ENCODE measurements around the gene TAOK3. TPM values are rescaled to one million over a fixed set of nuclear protein-coding genes. Genes with fewer than 3 reads are reported as not detected.

The TAOK3 gene
- total and polyA plus RNA-seq, 2 donors (not counting 1 experiment from before 2014, with no cell fraction given), result 30.0 to 80.4 TPM

DNA sequence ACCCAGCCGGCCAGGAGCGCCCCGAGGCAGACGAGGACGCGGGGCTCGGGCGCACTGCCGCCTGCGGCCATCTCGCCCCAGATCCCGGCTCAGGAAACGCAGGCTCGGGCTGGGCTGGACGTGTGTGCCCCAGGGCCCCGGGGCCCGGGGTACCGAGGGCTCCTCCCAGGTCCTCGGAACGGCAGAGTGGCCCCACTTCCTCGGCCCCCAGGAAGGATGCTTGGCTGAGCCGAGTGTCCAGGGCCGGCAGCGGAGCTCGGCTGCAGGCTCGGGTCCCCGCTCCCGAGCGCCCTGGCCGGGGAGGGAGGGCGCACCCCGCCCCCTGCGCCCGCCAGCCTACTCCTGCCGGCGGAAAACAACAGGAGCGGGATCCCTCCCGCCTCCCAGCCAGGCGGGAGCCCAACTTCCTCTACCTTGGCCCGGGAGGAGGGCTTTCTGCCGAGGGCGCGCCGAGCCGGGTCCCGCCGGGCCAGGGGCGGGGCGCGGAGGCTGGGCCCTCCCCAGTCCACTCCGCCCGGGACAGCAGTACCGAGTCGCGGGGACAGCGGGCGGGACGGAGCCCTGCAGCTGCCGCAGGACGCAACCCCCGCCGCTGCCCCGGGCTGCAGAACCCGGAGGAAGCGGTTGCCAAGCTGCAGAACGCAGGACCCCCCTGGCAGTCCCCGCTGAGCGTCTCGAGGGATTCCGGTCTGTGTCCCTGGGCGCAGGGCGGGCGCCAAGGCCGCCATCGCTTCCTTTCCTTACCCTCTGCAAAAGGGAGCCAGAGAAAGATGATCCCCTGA, 268.9 kb downstream of the TAOK3 start, which contains the start of gene VSIG10:
TSS of gene VSIG10 (minus strand) at position 411 of the 782 bp plus-strand sequence. CDS start at position 71, 340 bp downstream.
- intact Hi-C loops (cut with micrococcal nuclease), result no loop called here
- TF ChIP-seq, protein P1, sequence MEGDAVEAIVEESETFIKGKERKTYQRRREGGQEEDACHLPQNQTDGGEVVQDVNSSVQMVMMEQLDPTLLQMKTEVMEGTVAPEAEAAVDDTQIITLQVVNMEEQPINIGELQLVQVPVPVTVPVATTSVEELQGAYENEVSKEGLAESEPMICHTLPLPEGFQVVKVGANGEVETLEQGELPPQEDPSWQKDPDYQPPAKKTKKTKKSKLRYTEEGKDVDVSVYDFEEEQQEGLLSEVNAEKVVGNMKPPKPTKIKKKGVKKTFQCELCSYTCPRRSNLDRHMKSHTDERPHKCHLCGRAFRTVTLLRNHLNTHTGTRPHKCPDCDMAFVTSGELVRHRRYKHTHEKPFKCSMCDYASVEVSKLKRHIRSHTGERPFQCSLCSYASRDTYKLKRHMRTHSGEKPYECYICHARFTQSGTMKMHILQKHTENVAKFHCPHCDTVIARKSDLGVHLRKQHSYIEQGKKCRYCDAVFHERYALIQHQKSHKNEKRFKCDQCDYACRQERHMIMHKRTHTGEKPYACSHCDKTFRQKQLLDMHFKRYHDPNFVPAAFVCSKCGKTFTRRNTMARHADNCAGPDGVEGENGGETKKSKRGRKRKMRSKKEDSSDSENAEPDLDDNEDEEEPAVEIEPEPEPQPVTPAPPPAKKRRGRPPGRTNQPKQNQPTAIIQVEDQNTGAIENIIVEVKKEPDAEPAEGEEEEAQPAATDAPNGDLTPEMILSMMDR (IDR thresholded peaks at IDR 0.05), result no peak
- no peak for TF ChIP-seq EZH2 (IDR thresholded peaks at IDR 0.05; ENCODE audit: borderline replicate concordance, insufficient read depth, low read depth, low read length, poor library complexity, severe bottlenecking)
- H3K79me2 ChIP-seq (ENCODE audit: control insufficient read depth, insufficient read depth, low read length), result no peaks in the 10 kb centered on the region
- Mint-ChIP-seq H3K4me3 (peak within 1 kb of the TSS; percentile 94), H3K27ac (no peak within 1 kb of the TSS), H3K9me3 (ENCODE audit: insufficient read depth) (no peaks in the 10 kb centered on the region), H3K4me1 (peaks cover 10% of the 10 kb centered on the region), H3K27me3 (peaks cover 22% of the 10 kb centered on the region)
- peaks cover 6 to 12% of the 10 kb centered on the region in 2 donors for H3K4me1 ChIP-seq (ENCODE audit: control insufficient read depth in 2 of 2, insufficient read depth in 2 of 2, low read length in 2 of 2)
- no peaks in the 10 kb centered on the region for H3K9me3 ChIP-seq (ENCODE audit: control extremely low read depth in 1 of 3, control insufficient read depth in 2 of 3, insufficient read depth in 1 of 3, low read length in 2 of 3)
- ATAC-seq (ENCODE audit: low read depth), result peak; percentile 61
- H3K27ac ChIP-seq (ENCODE audit: low read length in 2 of 2), result no peak within 1 kb of the TSS
- H4K20me1 ChIP-seq (ENCODE audit: control insufficient read depth, insufficient read depth, low read length, poor library complexity, severe bottlenecking), result no peaks in the 10 kb centered on the region
- H2AFZ ChIP-seq (ENCODE audit: insufficient read depth, low read depth, low read length, poor library complexity, severe bottlenecking), result peak within 1 kb of the TSS; percentile 70
- peaks cover 0 to 31% (median 5%) of the 10 kb centered on the region in 4 experiments for H3K27me3 ChIP-seq (replicated peaks in 1 of 4; ENCODE audit: control extremely low read depth in 1 of 4, control insufficient read depth in 3 of 4, insufficient read depth in 4 of 4, low read length in 3 of 4)
- CTCF ChIA-PET, result no interaction called here
- POLR2A ChIA-PET, result no interaction called here
- H3K4me2 ChIP-seq (replicated peaks; ENCODE audit: low read depth, low read length, poor library complexity, severe bottlenecking), result peak within 1 kb of the TSS; percentile 92
- no peaks in the 10 kb centered on the region for H3K36me3 ChIP-seq (replicated peaks in 1 of 2; ENCODE audit: control extremely low read depth in 1 of 2, control insufficient read depth in 1 of 2, extremely low read depth in 1 of 2, insufficient read depth in 2 of 2, low read length in 1 of 2)
- peak within 1 kb of the TSS; percentile 30 to 64 (median 56) for H3K4me3 ChIP-seq (ENCODE audit: control extremely low read depth in 1 of 5, extremely low read depth in 1 of 5, insufficient read depth in 1 of 5, low read depth in 2 of 5, low read length in 4 of 5)
- whole genome bisulfite sequencing (ENCODE audit: insufficient coverage), result under 1% methylated on average over 75 of the region's 75 CpGs
- peak; percentile 40 for DNase-seq
- H3K9ac ChIP-seq (ENCODE audit: low read length), result peak within 1 kb of the TSS; percentile 69

DNA sequence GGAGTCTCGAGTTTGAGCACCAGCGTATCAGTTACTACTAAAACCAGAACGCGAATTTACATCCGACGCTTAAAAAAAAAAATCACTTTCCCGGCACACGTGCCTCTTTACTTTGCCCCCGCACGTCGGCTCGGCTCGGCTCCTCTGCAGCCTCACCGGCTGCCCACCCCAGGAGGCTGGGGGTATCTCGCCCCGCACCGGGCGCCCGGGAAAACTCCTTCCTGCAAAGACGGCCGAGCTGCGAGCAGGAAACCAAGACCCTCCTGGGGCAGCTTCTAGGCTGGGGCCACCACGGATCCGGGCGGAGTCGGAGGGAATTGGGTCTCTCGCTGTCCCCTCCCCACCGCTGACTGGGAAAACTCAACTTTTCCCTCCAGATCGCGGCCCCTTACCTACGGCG, 269.5 kb downstream of the TAOK3 start:
- H3K9me3 ChIP-seq (ENCODE audit: control extremely low read depth in 1 of 3, control insufficient read depth in 2 of 3, insufficient read depth in 1 of 3, low read length in 2 of 3), result no peaks in the 10 kb centered on the region
- WGBS (ENCODE audit: insufficient coverage), result under 1% methylated on average over 31 of the region's 32 CpGs
- ATAC-seq (ENCODE audit: low read depth) (no peak), DNase-seq (peak; percentile 34)
- H4K20me1 ChIP-seq (ENCODE audit: control insufficient read depth, insufficient read depth, low read length, poor library complexity, severe bottlenecking), result no peaks in the 10 kb centered on the region
- Mint-ChIP-seq H3K27me3 (peaks cover 22% of the 10 kb centered on the region), H3K4me3 (peak overlapping the region; percentile 94), H3K9me3 (ENCODE audit: insufficient read depth) (no peaks in the 10 kb centered on the region), H3K4me1 (peaks cover 10% of the 10 kb centered on the region), H3K27ac (no peak overlapping the region)
- peaks cover 6 to 12% of the 10 kb centered on the region in 2 donors for H3K4me1 ChIP-seq (ENCODE audit: control insufficient read depth in 2 of 2, insufficient read depth in 2 of 2, low read length in 2 of 2)
- ChIA-PET POLR2A (no interaction called here), CTCF (no interaction called here)
- peak overlapping the region; percentile 69 for H3K9ac ChIP-seq (ENCODE audit: low read length)
- no peaks in the 10 kb centered on the region for H3K79me2 ChIP-seq (ENCODE audit: control insufficient read depth, insufficient read depth, low read length)
- peak overlapping the region; percentile 70 for H2AFZ ChIP-seq (ENCODE audit: insufficient read depth, low read depth, low read length, poor library complexity, severe bottlenecking)
- no peak for TF ChIP-seq EZH2 (IDR thresholded peaks at IDR 0.05; ENCODE audit: borderline replicate concordance, insufficient read depth, low read depth, low read length, poor library complexity, severe bottlenecking)
- TF ChIP-seq, protein P1 (IDR thresholded peaks at IDR 0.05), result no peak
- intact Hi-C loops (cut with micrococcal nuclease), result no loop called here
- no peaks in the 10 kb centered on the region for H3K36me3 ChIP-seq (replicated peaks in 1 of 2; ENCODE audit: control extremely low read depth in 1 of 2, control insufficient read depth in 1 of 2, extremely low read depth in 1 of 2, insufficient read depth in 2 of 2, low read length in 1 of 2)
- no peak overlapping the region for H3K27ac ChIP-seq (ENCODE audit: low read length in 2 of 2)
- peak overlapping the region; percentile 30 to 64 (median 56) for H3K4me3 ChIP-seq (ENCODE audit: control extremely low read depth in 1 of 5, extremely low read depth in 1 of 5, insufficient read depth in 1 of 5, low read depth in 2 of 5, low read length in 4 of 5)
- peaks cover 0 to 31% (median 5%) of the 10 kb centered on the region in 4 experiments for H3K27me3 ChIP-seq (replicated peaks in 1 of 4; ENCODE audit: control extremely low read depth in 1 of 4, control insufficient read depth in 3 of 4, insufficient read depth in 4 of 4, low read length in 3 of 4)
- peak overlapping the region; percentile 92 for H3K4me2 ChIP-seq (replicated peaks; ENCODE audit: low read depth, low read length, poor library complexity, severe bottlenecking)

Measured in B cell (primary cell).